Measurements from ENCODE around the gene NTM. TPM values are rescaled to one million over a fixed set of nuclear protein-coding genes. Genes with fewer than 3 reads are reported as not detected.

The NTM gene
- total RNA-seq, 1 experiment from 2014 or later = 9.9 TPM

DNA sequence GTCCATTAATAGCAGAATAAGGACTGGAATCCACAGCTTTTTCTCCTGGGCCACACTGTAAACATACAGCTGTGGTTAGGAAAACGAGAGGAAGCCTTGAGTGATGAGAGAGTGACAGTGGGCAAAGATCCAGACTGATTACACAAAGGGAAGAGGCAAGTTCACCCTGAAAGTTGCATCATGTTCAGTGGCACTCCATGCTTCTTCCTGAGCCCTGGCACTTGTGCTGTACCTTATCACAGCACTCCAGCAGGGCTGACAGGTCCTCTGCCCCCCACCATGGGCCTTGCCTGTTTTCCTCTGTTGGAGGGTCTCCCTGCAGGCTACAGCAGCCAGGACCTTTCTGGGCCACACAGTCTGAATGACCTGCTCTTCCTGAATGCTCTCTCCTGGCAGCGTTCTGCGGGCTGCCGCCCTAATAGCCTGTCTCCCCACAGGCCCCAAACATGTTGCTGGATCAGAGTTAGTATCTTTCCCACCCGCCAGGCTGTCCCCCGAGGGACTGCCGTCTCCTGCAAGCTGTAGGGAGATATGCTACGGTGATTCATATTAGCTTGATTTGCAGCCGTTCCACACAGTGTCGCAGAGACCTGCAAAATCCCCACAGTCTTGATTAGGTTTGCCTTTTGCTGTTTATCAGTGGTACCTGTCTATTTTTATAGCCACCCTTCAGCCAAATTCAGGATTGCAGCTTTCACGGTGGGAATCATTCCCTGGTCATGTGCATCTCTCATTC, 60.2 kb downstream of the NTM start:
- no peaks in the 10 kb centered on the region for H3K23me2 ChIP-seq (ENCODE audit: insufficient read length, low read depth, low read length, poor library complexity, severe bottlenecking)
- H3K23ac ChIP-seq (ENCODE audit: insufficient read length, low read depth, low read length) = no peak overlapping the region
- H3K27me3 ChIP-seq (ENCODE audit: insufficient read depth, low read length) = no peaks in the 10 kb centered on the region
- H3T11ph ChIP-seq (ENCODE audit: low read length) = no peak overlapping the region
- H3K14ac ChIP-seq (ENCODE audit: insufficient read depth, low read length) = no peak overlapping the region
- no peak overlapping the region for H3K4me2 ChIP-seq (ENCODE audit: insufficient read depth, insufficient read length, low read length)
- no peaks in the 10 kb centered on the region for H3K4me1 ChIP-seq (ENCODE audit: insufficient read depth, low read length)
- no CpG with 5 or more reads among the region's 11 CpGs for WGBS (ENCODE audit: extremely low coverage, insufficient read length, low lambda C conversion rate)
- Mint-ChIP-seq H3K4me1 (no peaks in the 10 kb centered on the region), H3K4me3 (no peak overlapping the region), H3K9me3 (peaks cover 12 to 20% of the 10 kb centered on the region in 2 experiments; a peak in 4 of 5 replicates), H3K36me3 (ENCODE audit: insufficient read depth in 1 of 3, low read depth in 3 of 3) (peaks cover 0 to 5% (median 5%) of the 10 kb centered on the region in 3 experiments; a peak in 5 of 7 replicates), H3K27me3 (ENCODE audit: low read depth) (peaks cover 9% of the 10 kb centered on the region), H3K27ac (no peak overlapping the region)
- H2BK20ac ChIP-seq (ENCODE audit: low read depth, low read length, poor library complexity, severe bottlenecking) = no peak overlapping the region
- no peaks in the 10 kb centered on the region for H3K9me3 ChIP-seq (ENCODE audit: control insufficient read depth, low read depth, low read length)
- no peak overlapping the region for H3K56ac ChIP-seq (ENCODE audit: insufficient read length, low read depth, low read length)
- no peaks in the 10 kb centered on the region for H3K79me2 ChIP-seq (ENCODE audit: insufficient read depth, low read length)
- H3K18ac ChIP-seq (ENCODE audit: insufficient read length, low read depth, low read length) = no peak overlapping the region
- no peak overlapping the region for H2AK5ac ChIP-seq (ENCODE audit: insufficient read length, low read length)
- H3K4ac ChIP-seq (ENCODE audit: low read depth, low read length) = no peak overlapping the region
- H3K27ac ChIP-seq (ENCODE audit: insufficient read length, low read depth, low read length) = no peak overlapping the region
- TF ChIP-seq, protein P1, sequence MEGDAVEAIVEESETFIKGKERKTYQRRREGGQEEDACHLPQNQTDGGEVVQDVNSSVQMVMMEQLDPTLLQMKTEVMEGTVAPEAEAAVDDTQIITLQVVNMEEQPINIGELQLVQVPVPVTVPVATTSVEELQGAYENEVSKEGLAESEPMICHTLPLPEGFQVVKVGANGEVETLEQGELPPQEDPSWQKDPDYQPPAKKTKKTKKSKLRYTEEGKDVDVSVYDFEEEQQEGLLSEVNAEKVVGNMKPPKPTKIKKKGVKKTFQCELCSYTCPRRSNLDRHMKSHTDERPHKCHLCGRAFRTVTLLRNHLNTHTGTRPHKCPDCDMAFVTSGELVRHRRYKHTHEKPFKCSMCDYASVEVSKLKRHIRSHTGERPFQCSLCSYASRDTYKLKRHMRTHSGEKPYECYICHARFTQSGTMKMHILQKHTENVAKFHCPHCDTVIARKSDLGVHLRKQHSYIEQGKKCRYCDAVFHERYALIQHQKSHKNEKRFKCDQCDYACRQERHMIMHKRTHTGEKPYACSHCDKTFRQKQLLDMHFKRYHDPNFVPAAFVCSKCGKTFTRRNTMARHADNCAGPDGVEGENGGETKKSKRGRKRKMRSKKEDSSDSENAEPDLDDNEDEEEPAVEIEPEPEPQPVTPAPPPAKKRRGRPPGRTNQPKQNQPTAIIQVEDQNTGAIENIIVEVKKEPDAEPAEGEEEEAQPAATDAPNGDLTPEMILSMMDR (conservative IDR thresholded peaks at IDR 0.05) = no peak
- no peak overlapping the region for H4K5ac ChIP-seq (ENCODE audit: insufficient read length, low read depth, low read length)
- no peak overlapping the region for H2BK12ac ChIP-seq (ENCODE audit: insufficient read length, low read depth, low read length)
- no peak for DNase-seq
- no peaks in the 10 kb centered on the region for H3K79me1 ChIP-seq (ENCODE audit: insufficient read depth, low read depth, low read length, poor library complexity, severe bottlenecking)
- no peaks in the 10 kb centered on the region for H4K20me1 ChIP-seq (ENCODE audit: control insufficient read depth, insufficient read depth, insufficient read length)
- no peak overlapping the region for H3K9ac ChIP-seq (ENCODE audit: extremely low read depth, insufficient read length, low read length)
- no peak overlapping the region for H4K91ac ChIP-seq (ENCODE audit: insufficient read length, low read depth, low read length)
- H2BK120ac ChIP-seq (ENCODE audit: low read depth, low read length, poor library complexity, severe bottlenecking) = no peak overlapping the region
- no peak overlapping the region for H2AFZ ChIP-seq (ENCODE audit: low read length)
- no peak overlapping the region for H2BK5ac ChIP-seq (ENCODE audit: insufficient read length, low read length)
- no peak overlapping the region for H2BK15ac ChIP-seq (ENCODE audit: low read depth, low read length)
- no peak overlapping the region for H4K8ac ChIP-seq (replicated peaks; ENCODE audit: insufficient read length, low read depth, low read length)
